ENCODE measurements around the gene ADAMTSL5.

DNA sequence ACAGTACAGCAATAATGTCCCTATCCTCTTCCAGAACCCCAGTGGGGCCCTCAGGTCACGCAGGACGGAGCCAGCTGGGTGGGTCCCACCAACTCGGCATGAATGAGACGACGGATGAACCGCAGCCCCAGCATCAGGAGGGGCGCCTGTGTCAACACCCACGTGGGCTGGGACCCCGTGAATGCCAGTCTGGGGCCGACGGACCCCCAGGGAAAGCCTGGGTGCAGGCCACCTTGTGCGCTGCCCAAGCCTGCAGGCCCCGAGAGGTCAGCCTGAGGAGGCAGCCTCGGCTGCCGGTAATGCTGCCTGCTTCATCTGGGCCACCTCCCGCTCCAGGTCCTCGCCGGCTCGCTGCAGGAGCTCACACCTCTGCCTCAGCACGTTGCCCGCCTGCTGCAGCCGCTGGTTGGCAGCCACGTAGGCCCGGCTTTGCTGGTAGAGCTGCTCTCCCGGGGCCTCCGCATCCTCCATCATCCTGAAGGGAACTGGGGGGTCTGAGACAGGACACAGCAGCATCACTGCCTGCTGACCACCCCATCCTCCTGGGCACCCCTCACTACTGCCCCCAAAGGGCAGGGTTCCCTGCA lies 38.0 kb downstream of the ADAMTSL5 start:
- TF ChIP-seq, protein P1, sequence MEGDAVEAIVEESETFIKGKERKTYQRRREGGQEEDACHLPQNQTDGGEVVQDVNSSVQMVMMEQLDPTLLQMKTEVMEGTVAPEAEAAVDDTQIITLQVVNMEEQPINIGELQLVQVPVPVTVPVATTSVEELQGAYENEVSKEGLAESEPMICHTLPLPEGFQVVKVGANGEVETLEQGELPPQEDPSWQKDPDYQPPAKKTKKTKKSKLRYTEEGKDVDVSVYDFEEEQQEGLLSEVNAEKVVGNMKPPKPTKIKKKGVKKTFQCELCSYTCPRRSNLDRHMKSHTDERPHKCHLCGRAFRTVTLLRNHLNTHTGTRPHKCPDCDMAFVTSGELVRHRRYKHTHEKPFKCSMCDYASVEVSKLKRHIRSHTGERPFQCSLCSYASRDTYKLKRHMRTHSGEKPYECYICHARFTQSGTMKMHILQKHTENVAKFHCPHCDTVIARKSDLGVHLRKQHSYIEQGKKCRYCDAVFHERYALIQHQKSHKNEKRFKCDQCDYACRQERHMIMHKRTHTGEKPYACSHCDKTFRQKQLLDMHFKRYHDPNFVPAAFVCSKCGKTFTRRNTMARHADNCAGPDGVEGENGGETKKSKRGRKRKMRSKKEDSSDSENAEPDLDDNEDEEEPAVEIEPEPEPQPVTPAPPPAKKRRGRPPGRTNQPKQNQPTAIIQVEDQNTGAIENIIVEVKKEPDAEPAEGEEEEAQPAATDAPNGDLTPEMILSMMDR (conservative IDR thresholded peaks at IDR 0.05; ENCODE audit: low read length) = no peak
- TF ChIP-seq EZH2phosphoT487 (IDR thresholded peaks at IDR 0.05; ENCODE audit: borderline replicate concordance) = no peak
